Prostate gland (tissue), 2 donors: ENCODE measurements around the gene DMAP1. TPM values are rescaled to one million over a fixed set of nuclear protein-coding genes. Genes with fewer than 3 reads are reported as not detected.

Source experiments
- DNase-seq: peaks from one replicate; pipeline ENCODE4 v3.0.0-alpha.2; 2019; ENCODE audit warnings: low spot score
- H3K27ac ChIP-seq, 2 donors: fragments of 200-600 bp; sonication (generic); 2 replicates each; pipeline ENCODE4 v1.5.1; 2017 to 2019
- H3K27me3 ChIP-seq: fragments of 200-600 bp; sonication (generic); replicated peaks from 2 replicates; pipeline ENCODE4 v1.5.1; 2019; ENCODE audit not compliant: insufficient read depth
- H3K36me3 ChIP-seq, 2 donors: fragments of 200-600 bp; sonication (generic); 1 replicate in 1 of 2; 2 replicates in 1 of 2; pipeline versions ENCODE4 v1.5.1 to v1.8.1; 2017 to 2019
- H3K4me1 ChIP-seq: fragments of 200-600 bp; sonication (generic); replicated peaks from 2 replicates; pipeline ENCODE4 v1.5.1; 2019
- H3K4me3 ChIP-seq, 2 donors: fragments of 200-600 bp; sonication (generic); 2 replicates each; pipeline ENCODE4 v1.5.1; 2017 to 2019
- H3K9me3 ChIP-seq: fragments of 200-600 bp; sonication (generic); 2 replicates; pipeline ENCODE4 v1.5.1; 2017
- CTCF ChIP-seq, 4 experiments: fragments of 200-600 bp in 2 of 4; fragments of 450-650 bp in 2 of 4; sonication (generic) in 2 of 4; IDR thresholded peaks; 1 replicate in 3 of 4; 2 replicates in 1 of 4; pipeline ENCODE4 v1.5.1; 2016 to 2019; ENCODE audit warnings: antibody characterized with exemption in 4 of 4, mild to moderate bottlenecking in 2 of 4, moderate library complexity in 2 of 4
- POLR2A ChIP-seq: fragments of 450-650 bp; IDR thresholded peaks from one replicate; pipeline ENCODE4 v1.6.1; 2016; ENCODE audit warnings: antibody characterized with exemption, mild to moderate bottlenecking
- POLR2AphosphoS5 ChIP-seq: sonication (generic); formaldehyde crosslinking; IDR thresholded peaks from one replicate; pipeline ENCODE4 v1.6.1; 2017; ENCODE audit warnings: antibody characterized with exemption
- WGBS: methylation state at CpG from one replicate; pipeline ENCODE4 v1.1.5; 2018; 5-methylcytosine and 5-hydroxymethylcytosine counted together
- intact Hi-C: fragments of 100-400 bp; cut with DNase I; formaldehyde crosslinking; loops from one replicate; pipeline ENCODE4 v1.14.2; 2022
- total RNA-seq, 2 donors: library from RNA; depleted of rRNA; stranded (reverse); fragments of >200 nt; gene quantifications; one replicate each; pipeline ENCODE4 v1.1.0, GENCODE V29; 2016

Gene DMAP1
- total RNA-seq, 2 donors from 2014 or later: 50.6 to 84.0 TPM

- no peak for DNase-seq
- WGBS: 50% methylated on average over 3 of the region's 3 CpGs
- peak overlapping the region; percentile 24 to 71 for H3K27ac ChIP-seq
- H3K36me3 ChIP-seq: no peaks in the 10 kb centered on the region
- peaks cover 6% of the 10 kb centered on the region for H3K4me1 ChIP-seq
- no peaks in the 10 kb centered on the region for H3K9me3 ChIP-seq
- no peak overlapping the region for H3K4me3 ChIP-seq
- TF ChIP-seq CTCF (IDR thresholded peaks at IDR 0.05) (no peak), POLR2AphosphoS5 (peak; percentile 44), POLR2A (no peak)
- no peaks in the 10 kb centered on the region for H3K27me3 ChIP-seq
- intact Hi-C loops: no loop called here
Measured at GRCh38 chr1:44239961-44240371, 26.7 kb downstream of the DMAP1 start.

- Histone ChIP-seq H3K27me3 (no peaks in the 10 kb centered on the region), H3K36me3 (no peaks in the 10 kb centered on the region), H3K27ac (peak overlapping the region; percentile 24 to 71), H3K4me3 (no peak overlapping the region), H3K9me3 (no peaks in the 10 kb centered on the region), H3K4me1 (peaks cover 6% of the 10 kb centered on the region)
- no peak for DNase-seq
- WGBS: 72% methylated on average over 9 of the region's 9 CpGs
- intact Hi-C loops: no loop called here
- TF ChIP-seq CTCF (IDR thresholded peaks at IDR 0.05) (no peak), POLR2AphosphoS5 (no peak), POLR2A (no peak)
Measured at GRCh38 chr1:44240802-44241671, 27.8 kb downstream of the DMAP1 start.

GRCh38 chr1:44242746-44243145 lies 29.5 kb downstream of the DMAP1 start:
- 79% methylated on average over 16 of the region's 16 CpGs for WGBS
- Histone ChIP-seq H3K27ac (no peak overlapping the region), H3K36me3 (no peaks in the 10 kb centered on the region)

GRCh38 chr1:44243782-44244495 lies 30.7 kb downstream of the DMAP1 start:
- Histone ChIP-seq H3K4me3 (no peak overlapping the region), H3K27ac (no peak overlapping the region), H3K27me3 (no peaks in the 10 kb centered on the region), H3K36me3 (no peaks in the 10 kb centered on the region), H3K4me1 (peaks cover 2% of the 10 kb centered on the region), H3K9me3 (no peaks in the 10 kb centered on the region)
- no peak for DNase-seq
- intact Hi-C loops: no loop called here
- 91% methylated on average over 7 of the region's 7 CpGs for WGBS
- TF ChIP-seq CTCF (IDR thresholded peaks at IDR 0.05) (no peak), POLR2A (no peak), POLR2AphosphoS5 (no peak)

More at GRCh38 chr1:44242746-44243145, 29.5 kb downstream of the DMAP1 start:
- Histone ChIP-seq H3K4me1 (peaks cover 6% of the 10 kb centered on the region), H3K9me3 (no peaks in the 10 kb centered on the region), H3K27me3 (no peaks in the 10 kb centered on the region), H3K4me3 (no peak overlapping the region)
- no peak for DNase-seq
- intact Hi-C loops: no loop called here
- TF ChIP-seq POLR2A (no peak), CTCF (IDR thresholded peaks at IDR 0.05) (no peak), POLR2AphosphoS5 (no peak)
